ENCODE data around the gene FGD5.

DNA sequence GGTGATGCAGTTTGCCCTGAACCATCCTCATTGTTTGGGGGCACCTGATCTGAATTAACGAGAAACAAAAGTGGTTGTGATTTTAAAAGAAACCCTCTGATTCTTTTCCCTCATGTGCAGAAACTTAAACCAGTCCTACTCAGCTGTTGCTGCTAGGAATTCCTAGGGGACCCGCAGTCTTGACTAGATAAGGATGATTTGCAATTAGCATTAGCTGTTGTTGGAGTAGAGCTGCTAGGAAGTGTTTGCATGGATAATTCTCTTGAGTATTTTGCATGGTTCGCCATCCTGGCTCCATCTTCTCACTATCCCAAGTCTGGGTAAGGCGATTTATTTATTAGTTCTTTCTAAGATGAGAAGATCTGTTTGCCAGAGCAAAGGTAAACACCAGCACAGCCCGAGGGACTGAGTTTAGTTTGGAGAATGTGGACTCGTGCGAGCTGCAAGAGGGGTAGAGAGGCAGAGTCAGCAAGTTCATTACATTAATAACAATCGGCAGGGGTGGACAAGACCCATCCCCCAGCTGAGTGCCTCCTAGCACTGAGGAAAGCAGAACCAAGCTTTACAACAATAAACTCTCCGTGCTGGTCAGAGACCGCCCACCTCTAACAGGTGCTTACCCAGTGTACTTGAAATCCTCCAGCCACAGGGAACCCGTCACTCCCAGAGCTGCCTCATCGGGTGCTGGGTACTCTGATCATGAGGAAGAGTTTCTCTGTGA, 4.1 kb downstream of the FGD5 start:
- TF ChIP-seq, protein P1, sequence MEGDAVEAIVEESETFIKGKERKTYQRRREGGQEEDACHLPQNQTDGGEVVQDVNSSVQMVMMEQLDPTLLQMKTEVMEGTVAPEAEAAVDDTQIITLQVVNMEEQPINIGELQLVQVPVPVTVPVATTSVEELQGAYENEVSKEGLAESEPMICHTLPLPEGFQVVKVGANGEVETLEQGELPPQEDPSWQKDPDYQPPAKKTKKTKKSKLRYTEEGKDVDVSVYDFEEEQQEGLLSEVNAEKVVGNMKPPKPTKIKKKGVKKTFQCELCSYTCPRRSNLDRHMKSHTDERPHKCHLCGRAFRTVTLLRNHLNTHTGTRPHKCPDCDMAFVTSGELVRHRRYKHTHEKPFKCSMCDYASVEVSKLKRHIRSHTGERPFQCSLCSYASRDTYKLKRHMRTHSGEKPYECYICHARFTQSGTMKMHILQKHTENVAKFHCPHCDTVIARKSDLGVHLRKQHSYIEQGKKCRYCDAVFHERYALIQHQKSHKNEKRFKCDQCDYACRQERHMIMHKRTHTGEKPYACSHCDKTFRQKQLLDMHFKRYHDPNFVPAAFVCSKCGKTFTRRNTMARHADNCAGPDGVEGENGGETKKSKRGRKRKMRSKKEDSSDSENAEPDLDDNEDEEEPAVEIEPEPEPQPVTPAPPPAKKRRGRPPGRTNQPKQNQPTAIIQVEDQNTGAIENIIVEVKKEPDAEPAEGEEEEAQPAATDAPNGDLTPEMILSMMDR (IDR thresholded peaks at IDR 0.05) = no peak
- no peak for TF ChIP-seq POLR2A (IDR thresholded peaks at IDR 0.05)

Data from uterus (tissue), 2 donors.